Natural killer cell (primary cell): ENCODE measurements around the gene PPM1L. TPM values are rescaled to one million over a fixed set of nuclear protein-coding genes. Genes with fewer than 3 reads are reported as not detected.

Source experiments
- ATAC-seq, 3 donors: fragments of 150-1000 bp in 2 of 3; fragments of 200-7000 bp in 1 of 3; cut with Tn5 transposase; 1 replicate in 1 of 3; 2 replicates in 2 of 3; pipeline ENCODE4 v1.10.0; 2021; ENCODE audit warnings: mild to moderate bottlenecking in 2 of 3, moderate library complexity in 2 of 3
- DNase-seq, 2 donors: peaks; one replicate each; pipeline versions ENCODE4 v3.0.0 to v3.0.0-alpha.2; 2013 to 2021; ENCODE audit warnings: mixed read lengths in 1 of 2
- H3K27ac ChIP-seq: one replicate; pipeline ENCODE4 v1.5.1; 2013; ENCODE audit warnings: mild to moderate bottlenecking, low read length
- H3K27me3 ChIP-seq: one replicate; pipeline ENCODE4 v1.6.1; 2013; ENCODE audit warnings: low read length; ENCODE audit not compliant: control insufficient read depth, insufficient read depth
- H3K36me3 ChIP-seq: one replicate; pipeline ENCODE4 v1.6.1; 2013; ENCODE audit warnings: low read length; ENCODE audit not compliant: control insufficient read depth, insufficient read depth
- H3K4me1 ChIP-seq: one replicate; pipeline ENCODE4 v1.6.1; 2013; ENCODE audit warnings: low read length; ENCODE audit not compliant: control insufficient read depth, insufficient read depth
- H3K4me3 ChIP-seq: one replicate; pipeline ENCODE4 v1.5.1; 2013; ENCODE audit warnings: low read length
- H3K9me3 ChIP-seq: one replicate; pipeline ENCODE4 v1.6.1; 2013; ENCODE audit warnings: low read length; ENCODE audit not compliant: control insufficient read depth, insufficient read depth
- H3K27ac Mint-ChIP-seq, 2 donors: one replicate each; pipeline ENCODE4 v1.8.0; 2022; ENCODE audit warnings: mild to moderate bottlenecking in 2 of 2, mixed read lengths in 2 of 2, moderate library complexity in 1 of 2
- H3K27me3 Mint-ChIP-seq, 2 donors: one replicate each; pipeline ENCODE4 v1.8.0; 2022; ENCODE audit warnings: low read depth in 2 of 2, mixed read lengths in 2 of 2
- H3K36me3 Mint-ChIP-seq: one replicate; pipeline ENCODE4 v1.8.0; 2022; ENCODE audit warnings: mixed read lengths
- H3K4me1 Mint-ChIP-seq, 2 donors: one replicate each; pipeline ENCODE4 v1.8.0; 2022; ENCODE audit warnings: mixed read lengths in 2 of 2
- H3K4me3 Mint-ChIP-seq: one replicate; pipeline ENCODE4 v1.8.0; 2022; ENCODE audit warnings: mild to moderate bottlenecking, moderate library complexity, mixed read lengths
- H3K9me3 Mint-ChIP-seq, 2 donors: one replicate each; pipeline ENCODE4 v1.8.0; 2022; ENCODE audit warnings: mixed read lengths in 2 of 2
- CTCF ChIP-seq: fragments of 200-600 bp; IDR thresholded peaks from one replicate; pipeline ENCODE4 v1.8.0; 2022; ENCODE audit warnings: antibody characterized with exemption
- WGBS: methylation state at CpG from one replicate; pipeline ENCODE4 v1.1.7; 2013; ENCODE audit warnings: missing lambda C conversion rate; ENCODE audit not compliant: insufficient coverage; 5-methylcytosine and 5-hydroxymethylcytosine counted together
- intact Hi-C: fragments of 100-400 bp; cut with micrococcal nuclease; formaldehyde crosslinking; loops from one replicate; pipeline ENCODE4 v1.14.2; 2022
- total RNA-seq, 4 donors: library from RNA; stranded (reverse); fragments of 120-200 nt in 1 of 4; gene quantifications; one replicate each; pipeline versions ENCODE4 v1.2.3 to v1.2.4, GENCODE V29; 2013 to 2022

PPM1L gene
- total RNA-seq, 3 donors from 2014 or later (not counting 1 experiment from before 2014, with no cell fraction given) = 52.6 to 73.2 (median 52.9) TPM

GRCh38 chr3:160735826-160736225 is 20.2 kb upstream of the PPM1L start:
- Mint-ChIP-seq H3K27me3 (peaks cover 10 to 14% of the 10 kb centered on the region in 2 donors), H3K36me3 (no peaks in the 10 kb centered on the region), H3K9me3 (no peaks in the 10 kb centered on the region), H3K4me3 (no peak overlapping the region), H3K27ac (no peak overlapping the region), H3K4me1 (no peaks in the 10 kb centered on the region)
- no peaks in the 10 kb centered on the region for H3K27me3 ChIP-seq
- whole genome bisulfite sequencing = no CpG with 5 or more reads among the region's 1 CpG
- TF ChIP-seq CTCF = no peak
- no peaks in the 10 kb centered on the region for H3K36me3 ChIP-seq
- ATAC-seq = no peak
- intact Hi-C loops = no loop called here
- no peak overlapping the region for H3K4me3 ChIP-seq
- H3K4me1 ChIP-seq = no peaks in the 10 kb centered on the region
- no peak overlapping the region for H3K27ac ChIP-seq
- DNase-seq = no peak
- no peaks in the 10 kb centered on the region for H3K9me3 ChIP-seq

GRCh38 chr3:160738048-160738447 is 18.0 kb upstream of the PPM1L start:
- Histone ChIP-seq H3K4me1 (no peaks in the 10 kb centered on the region), H3K27me3 (no peaks in the 10 kb centered on the region), H3K4me3 (no peak overlapping the region), H3K9me3 (no peaks in the 10 kb centered on the region), H3K36me3 (no peaks in the 10 kb centered on the region), H3K27ac (no peak overlapping the region)
- H3K9me3 Mint-ChIP-seq = no peaks in the 10 kb centered on the region
- H3K4me1 Mint-ChIP-seq = no peaks in the 10 kb centered on the region
- H3K4me3 Mint-ChIP-seq = no peak overlapping the region
- TF ChIP-seq CTCF = no peak
- no peak overlapping the region for H3K27ac Mint-ChIP-seq
- H3K27me3 Mint-ChIP-seq = peaks cover 13 to 18% of the 10 kb centered on the region in 2 donors
- intact Hi-C loops = no loop called here
- DNase-seq (no peak), ATAC-seq (no peak)
- 43% methylated on average over 2 of the region's 2 CpGs for WGBS
- H3K36me3 Mint-ChIP-seq = no peaks in the 10 kb centered on the region

GRCh38 chr3:160739079-160739478 is 17.0 kb upstream of the PPM1L start:
- H3K36me3 Mint-ChIP-seq = no peaks in the 10 kb centered on the region
- Histone ChIP-seq H3K27ac (no peak overlapping the region), H3K4me3 (no peak overlapping the region), H3K4me1 (no peaks in the 10 kb centered on the region), H3K36me3 (no peaks in the 10 kb centered on the region), H3K27me3 (peaks cover 1% of the 10 kb centered on the region), H3K9me3 (no peaks in the 10 kb centered on the region)
- DNase-seq = no peak
- H3K27me3 Mint-ChIP-seq = peaks cover 15 to 28% of the 10 kb centered on the region in 2 donors
- H3K4me3 Mint-ChIP-seq = no peak overlapping the region
- no peak overlapping the region for H3K27ac Mint-ChIP-seq
- 91% methylated on average over 1 of the region's 1 CpG for WGBS
- intact Hi-C loops = no loop called here
- no peak for ATAC-seq
- no peaks in the 10 kb centered on the region for H3K4me1 Mint-ChIP-seq
- no peak for TF ChIP-seq CTCF
- H3K9me3 Mint-ChIP-seq = no peaks in the 10 kb centered on the region

- no peak for ATAC-seq
These were observed 9.1 kb upstream of the PPM1L start for GRCh38 chr3:160746976-160747375.

More at GRCh38 chr3:160746976-160747375, 9.1 kb upstream of the PPM1L start:
- Histone ChIP-seq H3K9me3 (no peaks in the 10 kb centered on the region), H3K4me3 (no peak overlapping the region), H3K36me3 (no peaks in the 10 kb centered on the region), H3K27ac (no peak overlapping the region), H3K27me3 (peaks cover 8% of the 10 kb centered on the region), H3K4me1 (no peaks in the 10 kb centered on the region)
- Mint-ChIP-seq H3K27me3 (peaks cover 14 to 19% of the 10 kb centered on the region in 2 donors), H3K4me1 (peaks cover 0 to 8% of the 10 kb centered on the region in 2 donors), H3K4me3 (no peak overlapping the region), H3K27ac (no peak overlapping the region), H3K36me3 (no peaks in the 10 kb centered on the region), H3K9me3 (no peaks in the 10 kb centered on the region)
- intact Hi-C loops = no loop called here
- WGBS = no CpG with 5 or more reads among the region's 2 CpGs
- TF ChIP-seq CTCF = no peak
- DNase-seq = no peak
